ENCODE measurements around the gene AHNAK.

AHNAK gene

GRCh38 chr11:62489204-62489603 is 57.4 kb downstream of the AHNAK start:
- DNase-seq, result no peak
- ChIA-PET POLR2A (interaction anchor here (0.6 kb wide), 1 partner anchor 26 kb away, joined by 3 read pairs; no protein-coding TSS in a partner anchor), CTCF (no interaction called here)
- Histone ChIP-seq H3K27ac (ENCODE audit: insufficient read depth in 1 of 2, low read depth in 1 of 2, low read length in 2 of 2, poor library complexity in 1 of 2, severe bottlenecking in 2 of 2) (no peak overlapping the region), H3K36me3 (ENCODE audit: control insufficient read depth in 4 of 4, insufficient read depth in 4 of 4, low read length in 3 of 4) (no peaks in the 10 kb centered on the region), H3K27me3 (replicated peaks in 2 of 5; ENCODE audit: control insufficient read depth in 4 of 5, insufficient read depth in 5 of 5, low read length in 4 of 5) (no peaks in the 10 kb centered on the region), H3K9me3 (ENCODE audit: control extremely low read depth in 1 of 5, control insufficient read depth in 4 of 5, insufficient read depth in 2 of 5, low read depth in 1 of 5, low read length in 4 of 5) (no peaks in the 10 kb centered on the region), H3K4me1 (ENCODE audit: control extremely low read depth in 1 of 4, control insufficient read depth in 4 of 4, insufficient read depth in 4 of 4, low read length in 3 of 4) (peaks cover 0 to 7% (median 2%) of the 10 kb centered on the region in 4 experiments), H3K4me3 (ENCODE audit: control insufficient read depth in 1 of 7, extremely low read depth in 1 of 7, insufficient read depth in 4 of 7, low read depth in 2 of 7, low read length in 6 of 7) (no peak overlapping the region)
- 100% methylated on average over 2 of the region's 4 CpGs for whole genome bisulfite sequencing (ENCODE audit: insufficient coverage)

GRCh38 chr11:62487738-62488551 is 58.7 kb downstream of the AHNAK start:
- Histone ChIP-seq H3K27ac (ENCODE audit: insufficient read depth in 1 of 2, low read depth in 1 of 2, low read length in 2 of 2, poor library complexity in 1 of 2, severe bottlenecking in 2 of 2) (no peak overlapping the region), H3K27me3 (replicated peaks in 2 of 5; ENCODE audit: control insufficient read depth in 4 of 5, insufficient read depth in 5 of 5, low read length in 4 of 5) (no peaks in the 10 kb centered on the region), H3K9me3 (ENCODE audit: control extremely low read depth in 1 of 5, control insufficient read depth in 4 of 5, insufficient read depth in 2 of 5, low read depth in 1 of 5, low read length in 4 of 5) (no peaks in the 10 kb centered on the region), H3K4me1 (ENCODE audit: control extremely low read depth in 1 of 4, control insufficient read depth in 4 of 4, insufficient read depth in 4 of 4, low read length in 3 of 4) (peaks cover 0 to 7% (median 2%) of the 10 kb centered on the region in 4 experiments), H3K36me3 (ENCODE audit: control insufficient read depth in 4 of 4, insufficient read depth in 4 of 4, low read length in 3 of 4) (no peaks in the 10 kb centered on the region), H3K4me3 (ENCODE audit: control insufficient read depth in 1 of 7, extremely low read depth in 1 of 7, insufficient read depth in 4 of 7, low read depth in 2 of 7, low read length in 6 of 7) (no peak overlapping the region)
- 45% methylated on average over 15 of the region's 19 CpGs for WGBS (ENCODE audit: insufficient coverage)
- ChIA-PET POLR2A (interaction anchor here (0.6 kb wide), 1 partner anchor 20 kb away, joined by 3 read pairs; no protein-coding TSS in a partner anchor), CTCF (interaction anchor here (1.0 to 2.5 kb wide), 6 partner anchors 12 to 93 kb away, joined by 3 to 10 read pairs (median 6); no protein-coding TSS in a partner anchor)
- no peak for DNase-seq

DNA sequence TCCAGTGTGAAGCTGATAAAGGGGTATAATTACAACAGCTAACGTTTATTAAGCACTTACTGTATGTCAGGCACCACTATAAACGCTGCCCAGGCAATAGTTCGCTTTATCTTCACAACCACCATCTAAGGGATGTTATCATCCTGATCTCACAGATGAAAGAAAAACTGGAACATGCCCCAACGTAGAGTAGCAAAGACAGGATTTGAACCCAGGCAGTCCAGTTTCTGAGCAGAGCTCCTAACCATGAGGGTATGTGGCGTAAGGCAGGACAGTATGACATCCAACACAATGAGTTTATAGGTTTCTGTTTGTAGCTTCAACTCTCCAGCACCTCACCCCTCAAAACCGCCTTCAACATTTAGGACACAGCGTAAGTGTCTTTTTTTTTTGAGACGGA is 59.5 kb downstream of the AHNAK start:
- Histone ChIP-seq H3K4me1 (ENCODE audit: control extremely low read depth in 1 of 4, control insufficient read depth in 4 of 4, insufficient read depth in 4 of 4, low read length in 3 of 4) (peaks cover 0 to 7% (median 2%) of the 10 kb centered on the region in 4 experiments), H3K9me3 (ENCODE audit: control extremely low read depth in 1 of 5, control insufficient read depth in 4 of 5, insufficient read depth in 2 of 5, low read depth in 1 of 5, low read length in 4 of 5) (no peaks in the 10 kb centered on the region), H3K36me3 (ENCODE audit: control insufficient read depth in 4 of 4, insufficient read depth in 4 of 4, low read length in 3 of 4) (no peaks in the 10 kb centered on the region), H3K27me3 (replicated peaks in 2 of 5; ENCODE audit: control insufficient read depth in 4 of 5, insufficient read depth in 5 of 5, low read length in 4 of 5) (no peaks in the 10 kb centered on the region), H3K4me3 (ENCODE audit: control insufficient read depth in 1 of 7, extremely low read depth in 1 of 7, insufficient read depth in 4 of 7, low read depth in 2 of 7, low read length in 6 of 7) (no peak overlapping the region), H3K27ac (ENCODE audit: insufficient read depth in 1 of 2, low read depth in 1 of 2, low read length in 2 of 2, poor library complexity in 1 of 2, severe bottlenecking in 2 of 2) (no peak overlapping the region)
- WGBS (ENCODE audit: insufficient coverage), result 93% methylated on average over 5 of the region's 8 CpGs
- ChIA-PET CTCF (interaction anchor here (1.0 to 2.5 kb wide), 8 partner anchors 13 to 92 kb away, joined by 3 to 10 read pairs (median 4); no protein-coding TSS in a partner anchor), POLR2A (no interaction called here)
- no peak for DNase-seq

- no peak overlapping the region for H3K4me3 ChIP-seq (ENCODE audit: control insufficient read depth in 1 of 7, extremely low read depth in 1 of 7, insufficient read depth in 4 of 7, low read depth in 2 of 7, low read length in 6 of 7)
- H3K27me3 ChIP-seq (replicated peaks in 2 of 5; ENCODE audit: control insufficient read depth in 4 of 5, insufficient read depth in 5 of 5, low read length in 4 of 5), result no peaks in the 10 kb centered on the region
- POLR2A ChIA-PET, result no interaction called here
- DNase-seq, result no peak
- WGBS (ENCODE audit: insufficient coverage), result 98% methylated on average over 6 of the region's 6 CpGs
- H3K4me1 ChIP-seq (ENCODE audit: control extremely low read depth in 1 of 4, control insufficient read depth in 4 of 4, insufficient read depth in 4 of 4, low read length in 3 of 4), result peaks cover 0 to 7% (median 2%) of the 10 kb centered on the region in 4 experiments
- CTCF ChIA-PET, result no interaction called here
- H3K27ac ChIP-seq (ENCODE audit: insufficient read depth in 1 of 2, low read depth in 1 of 2, low read length in 2 of 2, poor library complexity in 1 of 2, severe bottlenecking in 2 of 2), result no peak overlapping the region
- no peaks in the 10 kb centered on the region for H3K36me3 ChIP-seq (ENCODE audit: control insufficient read depth in 4 of 4, insufficient read depth in 4 of 4, low read length in 3 of 4)
- no peaks in the 10 kb centered on the region for H3K9me3 ChIP-seq (ENCODE audit: control extremely low read depth in 1 of 5, control insufficient read depth in 4 of 5, insufficient read depth in 2 of 5, low read depth in 1 of 5, low read length in 4 of 5)
These were observed 62.3 kb downstream of the AHNAK start for GRCh38 chr11:62484352-62484751.

DNA sequence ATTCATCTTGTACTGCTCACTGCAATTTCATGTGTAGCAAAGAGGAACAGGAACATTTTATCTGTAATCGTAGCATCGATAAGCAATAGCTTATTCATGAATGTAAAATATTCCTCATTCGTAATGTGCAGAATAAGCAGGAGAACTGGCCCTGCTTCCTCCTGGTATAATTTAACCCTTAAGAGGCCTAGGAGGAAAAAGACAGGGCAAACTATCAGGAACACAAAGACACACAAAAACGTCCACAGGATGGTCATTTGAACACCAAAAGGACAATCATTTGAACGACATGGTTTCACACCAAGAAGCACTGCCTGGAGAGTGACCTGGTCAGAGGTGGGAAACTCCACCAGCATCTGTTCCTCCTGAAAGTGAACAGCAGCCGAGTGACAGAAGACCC is 63.9 kb downstream of the AHNAK start:
- Histone ChIP-seq H3K9me3 (ENCODE audit: control extremely low read depth in 1 of 5, control insufficient read depth in 4 of 5, insufficient read depth in 2 of 5, low read depth in 1 of 5, low read length in 4 of 5) (no peaks in the 10 kb centered on the region), H3K27me3 (replicated peaks in 2 of 5; ENCODE audit: control insufficient read depth in 4 of 5, insufficient read depth in 5 of 5, low read length in 4 of 5) (no peaks in the 10 kb centered on the region), H3K4me3 (ENCODE audit: control insufficient read depth in 1 of 7, extremely low read depth in 1 of 7, insufficient read depth in 4 of 7, low read depth in 2 of 7, low read length in 6 of 7) (no peak overlapping the region), H3K4me1 (ENCODE audit: control extremely low read depth in 1 of 4, control insufficient read depth in 4 of 4, insufficient read depth in 4 of 4, low read length in 3 of 4) (peaks cover 0 to 3% (median 0%) of the 10 kb centered on the region in 4 experiments), H3K36me3 (ENCODE audit: control insufficient read depth in 4 of 4, insufficient read depth in 4 of 4, low read length in 3 of 4) (no peaks in the 10 kb centered on the region), H3K27ac (ENCODE audit: insufficient read depth in 1 of 2, low read depth in 1 of 2, low read length in 2 of 2, poor library complexity in 1 of 2, severe bottlenecking in 2 of 2) (no peak overlapping the region)
- 92% methylated on average over 6 of the region's 6 CpGs for WGBS (ENCODE audit: insufficient coverage)
- no peak for DNase-seq
- CTCF ChIA-PET, result no interaction called here
- POLR2A ChIA-PET, result no interaction called here

DNA sequence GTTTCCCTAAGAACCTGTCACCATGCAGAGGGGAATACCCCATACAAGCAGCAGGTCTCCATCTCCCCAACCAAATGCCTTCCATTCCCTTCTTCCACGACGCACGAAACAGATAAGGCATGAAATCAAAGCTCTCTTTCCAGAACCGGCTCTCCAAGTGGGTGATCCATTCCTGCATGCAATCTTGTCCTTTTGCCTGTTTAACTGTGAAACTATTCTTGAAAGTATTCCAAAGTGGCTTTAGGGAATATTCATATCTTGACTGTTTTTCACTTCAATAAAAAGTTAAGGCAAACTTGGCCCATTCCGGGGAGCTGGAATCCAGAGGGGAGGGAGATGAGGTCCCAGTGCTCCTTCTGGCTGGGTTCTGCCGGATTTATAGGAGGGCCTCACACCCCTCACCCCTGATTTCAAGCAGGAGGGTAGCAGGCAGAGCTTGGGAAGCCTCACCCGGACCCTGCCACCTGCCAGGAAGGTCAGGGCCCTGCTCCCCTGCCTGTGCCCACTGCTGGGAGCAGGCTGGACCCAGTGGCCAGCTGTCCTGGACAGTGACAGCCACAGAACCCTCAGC is 66.9 kb downstream of the AHNAK start:
- CTCF ChIA-PET, result interaction anchor here (0.5 to 0.6 kb wide), 2 partner anchors 41 to 342 kb away, joined by 3 read pairs; no protein-coding TSS in a partner anchor

DNA sequence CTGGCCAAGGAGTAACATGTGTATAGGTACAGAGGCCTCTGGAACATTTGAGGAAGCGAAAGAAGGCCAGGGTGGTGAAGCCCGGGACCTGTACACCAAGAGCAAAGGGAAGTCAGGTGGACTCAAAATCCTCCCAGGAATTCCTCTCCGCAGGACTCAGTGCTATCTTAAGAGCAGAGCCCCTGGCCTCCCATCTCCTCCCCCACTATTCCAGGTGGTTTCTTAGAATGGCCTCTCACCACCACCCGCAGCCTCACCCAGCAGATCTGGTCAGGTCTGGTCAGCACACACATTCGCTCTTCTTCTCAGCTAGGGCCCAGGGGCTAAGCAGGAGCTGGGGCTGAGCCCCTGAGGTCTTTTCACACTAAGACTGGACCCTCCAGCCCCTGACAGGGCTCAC is 68.7 kb downstream of the AHNAK start:
- DNase-seq, result no peak
- WGBS (ENCODE audit: insufficient coverage), result 98% methylated on average over 5 of the region's 5 CpGs
- Histone ChIP-seq H3K4me1 (ENCODE audit: control extremely low read depth in 1 of 4, control insufficient read depth in 4 of 4, insufficient read depth in 4 of 4, low read length in 3 of 4) (no peaks in the 10 kb centered on the region), H3K9me3 (ENCODE audit: control extremely low read depth in 1 of 5, control insufficient read depth in 4 of 5, insufficient read depth in 2 of 5, low read depth in 1 of 5, low read length in 4 of 5) (no peaks in the 10 kb centered on the region), H3K27ac (ENCODE audit: insufficient read depth in 1 of 2, low read depth in 1 of 2, low read length in 2 of 2, poor library complexity in 1 of 2, severe bottlenecking in 2 of 2) (no peak overlapping the region), H3K36me3 (ENCODE audit: control insufficient read depth in 4 of 4, insufficient read depth in 4 of 4, low read length in 3 of 4) (no peaks in the 10 kb centered on the region), H3K4me3 (ENCODE audit: control insufficient read depth in 1 of 7, extremely low read depth in 1 of 7, insufficient read depth in 4 of 7, low read depth in 2 of 7, low read length in 6 of 7) (no peak overlapping the region), H3K27me3 (replicated peaks in 2 of 5; ENCODE audit: control insufficient read depth in 4 of 5, insufficient read depth in 5 of 5, low read length in 4 of 5) (no peaks in the 10 kb centered on the region)
- ChIA-PET POLR2A (interaction anchor here (1.0 kb wide), 1 partner anchor 12 kb away, joined by 3 read pairs; no protein-coding TSS in a partner anchor), CTCF (no interaction called here)

More for the DNA sequence above, 66.9 kb downstream of the AHNAK start:
- no peak overlapping the region for H3K27ac ChIP-seq (ENCODE audit: insufficient read depth in 1 of 2, low read depth in 1 of 2, low read length in 2 of 2, poor library complexity in 1 of 2, severe bottlenecking in 2 of 2)
- no peak overlapping the region for H3K4me3 ChIP-seq (ENCODE audit: control insufficient read depth in 1 of 7, extremely low read depth in 1 of 7, insufficient read depth in 4 of 7, low read depth in 2 of 7, low read length in 6 of 7)
- no peaks in the 10 kb centered on the region for H3K27me3 ChIP-seq (replicated peaks in 2 of 5; ENCODE audit: control insufficient read depth in 4 of 5, insufficient read depth in 5 of 5, low read length in 4 of 5)
- no peak for DNase-seq
- H3K9me3 ChIP-seq (ENCODE audit: control extremely low read depth in 1 of 5, control insufficient read depth in 4 of 5, insufficient read depth in 2 of 5, low read depth in 1 of 5, low read length in 4 of 5), result no peaks in the 10 kb centered on the region
- no peaks in the 10 kb centered on the region for H3K36me3 ChIP-seq (ENCODE audit: control insufficient read depth in 4 of 4, insufficient read depth in 4 of 4, low read length in 3 of 4)
- POLR2A ChIA-PET, result no interaction called here
- no peaks in the 10 kb centered on the region for H3K4me1 ChIP-seq (ENCODE audit: control extremely low read depth in 1 of 4, control insufficient read depth in 4 of 4, insufficient read depth in 4 of 4, low read length in 3 of 4)
- WGBS (ENCODE audit: insufficient coverage), result 100% methylated on average over 5 of the region's 7 CpGs

Data from common myeloid progenitor, CD34-positive (primary cell).